Pancreas (tissue), 10 donors: ENCODE data around the gene FIP1L1. TPM values are rescaled to one million over a fixed set of nuclear protein-coding genes. Genes with fewer than 3 reads are reported as not detected.
A peak's percentile ranks its signal among the peaks of the same experiment; 100 is the strongest.
"Not testable (repeated sequence)": the region's sequence is repeated elsewhere in the genome, so short reads cannot be mapped to it uniquely, and the experiment has no call there.

Experiments used
- ATAC-seq, 4 donors: fragments of 200-7000 bp; cut with Tn5 transposase; one replicate each; pipeline versions ENCODE4 v1.8.0 to v1.9.1; 2020; ENCODE audit warnings: mild to moderate bottlenecking in 4 of 4, moderate library complexity in 4 of 4
- DNase-seq, 6 donors: peaks; one replicate each; pipeline ENCODE4 v3.0.0-alpha.2; 2020
- FAIRE-seq: peaks from 2 replicates; lab custom pipeline; 2012; peaks lifted over from hg19 to GRCh38; lab: Jason Lieb, UNC
- H3K27ac ChIP-seq, 4 donors: fragments of 200-600 bp; sonication (generic); 1 replicate in 3 of 4; 2 replicates in 1 of 4; pipeline versions ENCODE4 v1.5.0 to v1.8.0; 2020
- H3K27me3 ChIP-seq, 4 donors: fragments of 200-600 bp; one replicate each; pipeline ENCODE4 v1.8.0; 2021
- H3K36me3 ChIP-seq, 3 donors: fragments of 200-600 bp; sonication (generic) in 1 of 3; one replicate each; pipeline versions ENCODE4 v1.5.0 to v1.8.0; 2020 to 2021
- H3K4me1 ChIP-seq, 3 donors: fragments of 200-600 bp; one replicate each; pipeline ENCODE4 v1.8.0; 2021
- H3K4me3 ChIP-seq, 4 donors: fragments of 200-600 bp; sonication (generic) in 2 of 4; one replicate each; pipeline versions ENCODE4 v1.5.0 to v1.8.0; 2020 to 2021
- H3K9me3 ChIP-seq, 4 donors: fragments of 200-600 bp; one replicate each; pipeline ENCODE4 v1.8.0; 2021
- CTCF ChIP-seq, 4 donors: fragments of 200-600 bp; sonication (generic) in 3 of 4; IDR thresholded peaks; one replicate each; pipeline versions ENCODE4 v1.5.0 to v1.8.0; 2021; ENCODE audit warnings: antibody characterized with exemption in 4 of 4
- WGBS, 2 donors: extraction: QIAGEN DNeasy Blood & Tissue Kit; methylation state at CpG; one replicate each; pipeline ENCODE4 v1.1.7; 2013; 5-methylcytosine and 5-hydroxymethylcytosine counted together
- intact Hi-C, 3 donors: fragments of 100-400 bp; cut with DNase I; formaldehyde crosslinking; loops; one replicate each; pipeline versions ENCODE4 v1.11.1 to v1.14.2; 2022
- polyA plus RNA-seq, 2 donors: library from polyadenylated mRNA; stranded (reverse); fragments of 200-250 nt; gene quantifications; one replicate each; pipeline ENCODE4 v1.2.3, GENCODE V29; 2013
- total RNA-seq, 6 donors: library from RNA; stranded (reverse); fragmentation: NEBNext Ultra II Directional in 4 of 6; extraction: Animal tissue kit (Norgen Biotek cat#: 25700) in 4 of 6; gene quantifications; one replicate each; pipeline versions ENCODE4 v1.2.1 to v1.2.4, GENCODE V29; 2021 to 2023
- donor health status: healthy with polysubstance abuse.
- donor health status: DM: no; HTN: no; CAD: no; lungs with moderate emphysema.
- donor health status: DM: no; HTN: no; CAD: no.
- donor health status: control.
- donor health status: control.
- donor health status: Bipolar disorder and iron deficiency.
- donor health status: DM: yes; HTN: yes; CAD: no.
- donor health status: DM: no; HTN: no; CAD: no.
- donor health status: DM: no; HTN: no; CAD: no.
- donor health status: DM: yes; HTN: yes; CAD: no.

FIP1L1 gene
- total and polyA plus RNA-seq, 8 donors = 10.0 to 27.8 (median 18.0) TPM

- ATAC-seq (no peak), FAIRE-seq (no peak), DNase-seq (no peak)
- peaks cover 11 to 34% (median 12%) of the 10 kb centered on the region in 3 donors for H3K4me1 ChIP-seq
- no peaks in the 10 kb centered on the region for H3K9me3 ChIP-seq
- H3K27ac ChIP-seq = no peak overlapping the region
- no peaks in the 10 kb centered on the region for H3K27me3 ChIP-seq
- peaks cover 0 to 6% (median 0%) of the 10 kb centered on the region in 3 donors for H3K36me3 ChIP-seq
- H3K4me3 ChIP-seq = no peak overlapping the region
- intact Hi-C loops = no loop called here
- WGBS, 2 donors = 90 to 93% methylated on average over 2 of the region's 2 CpGs
- TF ChIP-seq CTCF (IDR thresholded peaks at IDR 0.05) = no peak
Measured at GRCh38 chr4:53461244-53461643, 83.8 kb downstream of the FIP1L1 start.

GRCh38 chr4:53463340-53463739, 85.9 kb downstream of the FIP1L1 start:
- Histone ChIP-seq H3K36me3 (peaks cover 0 to 6% (median 0%) of the 10 kb centered on the region in 3 donors), H3K4me1 (peaks cover 7 to 24% (median 9%) of the 10 kb centered on the region in 3 donors), H3K27ac (peak overlapping the region in 2 of 4 donors; percentile 15 to 46), H3K9me3 (no peaks in the 10 kb centered on the region), H3K4me3 (no peak overlapping the region), H3K27me3 (no peaks in the 10 kb centered on the region)
- intact Hi-C loops = no loop called here
- ATAC-seq (peak; percentile 79 to 89 (median 84)), FAIRE-seq (no peak), DNase-seq (peak in 4 of 6 donors; percentile 21 to 79 (median 60))
- TF ChIP-seq CTCF (IDR thresholded peaks at IDR 0.05) = no peak
- 40 to 49% methylated on average over 5 of the region's 5 CpGs for WGBS, 2 donors

GRCh38 chr4:53465281-53465680, 87.8 kb downstream of the FIP1L1 start:
- TF ChIP-seq CTCF (IDR thresholded peaks at IDR 0.05) = no peak
- Histone ChIP-seq H3K4me3 (no peak overlapping the region), H3K27ac (no peak overlapping the region), H3K27me3 (no peaks in the 10 kb centered on the region), H3K4me1 (peaks cover 0 to 17% (median 9%) of the 10 kb centered on the region in 3 donors), H3K36me3 (peaks cover 0 to 6% (median 0%) of the 10 kb centered on the region in 3 donors), H3K9me3 (no peaks in the 10 kb centered on the region)
- no peak for DNase-seq
- 40 to 42% methylated on average over 2 of the region's 2 CpGs for WGBS, 2 donors
- no peak for FAIRE-seq
- ATAC-seq = peak; percentile 52 to 72 (median 66)
- intact Hi-C loops = no loop called here

GRCh38 chr4:53465891-53466290, 88.5 kb downstream of the FIP1L1 start:
- Histone ChIP-seq H3K27ac (no peak overlapping the region), H3K4me3 (no peak overlapping the region), H3K27me3 (no peaks in the 10 kb centered on the region), H3K9me3 (no peaks in the 10 kb centered on the region), H3K4me1 (peaks cover 0 to 17% (median 9%) of the 10 kb centered on the region in 3 donors), H3K36me3 (peaks cover 0 to 6% (median 0%) of the 10 kb centered on the region in 3 donors)
- no peak for DNase-seq
- FAIRE-seq = no peak
- no peak for TF ChIP-seq CTCF (IDR thresholded peaks at IDR 0.05)
- ATAC-seq = no peak
- intact Hi-C loops = no loop called here

- intact Hi-C loops, FAIRE-seq, H3K36me3 ChIP-seq, H3K27ac ChIP-seq, H3K27me3 ChIP-seq, ATAC-seq, H3K4me3 ChIP-seq, H3K9me3 ChIP-seq: not testable (repeated sequence)
- peaks cover 0 to 16% (median 9%) of the 10 kb centered on the region in 3 donors for H3K4me1 ChIP-seq
- 97 to 99% methylated on average over 6 of the region's 6 CpGs for WGBS, 2 donors
- DNase-seq = peak in 1 of 6 donors; percentile 25
Measured at GRCh38 chr4:53466576-53466975, 89.1 kb downstream of the FIP1L1 start.
